Fibroblast of the aortic adventitia (primary cell): ENCODE results near the gene PDXP. TPM values are rescaled to one million over a fixed set of nuclear protein-coding genes. Genes with fewer than 3 reads are reported as not detected.

Source experiments
- DNase-seq: peaks from one replicate; pipeline ENCODE4 v3.0.0-alpha.2; 2010; ENCODE audit warnings: low read depth
- H3K4me3 ChIP-seq: 2 replicates; pipeline ENCODE4 v1.5.1; 2011; ENCODE audit warnings: low read depth, mild to moderate bottlenecking, control low read depth, low read length, moderate library complexity
- total RNA-seq: library from RNA; depleted of rRNA; stranded (reverse); fragments of >200 nt; gene quantifications from 2 replicates; pipeline ENCODE4 v1.2.3, GENCODE V29; 2012; ENCODE audit warnings: low replicate concordance
- TF ChIP-seq, protein P1 (sequence below): IDR thresholded peaks from 2 replicates; pipeline ENCODE4 v1.5.1; 2011; ENCODE audit warnings: mild to moderate bottlenecking, low read length, control low read depth, inconsistent platforms; ENCODE audit not compliant: insufficient read depth

The PDXP gene
- total RNA-seq, 1 donor = 7.4 TPM

DNA sequence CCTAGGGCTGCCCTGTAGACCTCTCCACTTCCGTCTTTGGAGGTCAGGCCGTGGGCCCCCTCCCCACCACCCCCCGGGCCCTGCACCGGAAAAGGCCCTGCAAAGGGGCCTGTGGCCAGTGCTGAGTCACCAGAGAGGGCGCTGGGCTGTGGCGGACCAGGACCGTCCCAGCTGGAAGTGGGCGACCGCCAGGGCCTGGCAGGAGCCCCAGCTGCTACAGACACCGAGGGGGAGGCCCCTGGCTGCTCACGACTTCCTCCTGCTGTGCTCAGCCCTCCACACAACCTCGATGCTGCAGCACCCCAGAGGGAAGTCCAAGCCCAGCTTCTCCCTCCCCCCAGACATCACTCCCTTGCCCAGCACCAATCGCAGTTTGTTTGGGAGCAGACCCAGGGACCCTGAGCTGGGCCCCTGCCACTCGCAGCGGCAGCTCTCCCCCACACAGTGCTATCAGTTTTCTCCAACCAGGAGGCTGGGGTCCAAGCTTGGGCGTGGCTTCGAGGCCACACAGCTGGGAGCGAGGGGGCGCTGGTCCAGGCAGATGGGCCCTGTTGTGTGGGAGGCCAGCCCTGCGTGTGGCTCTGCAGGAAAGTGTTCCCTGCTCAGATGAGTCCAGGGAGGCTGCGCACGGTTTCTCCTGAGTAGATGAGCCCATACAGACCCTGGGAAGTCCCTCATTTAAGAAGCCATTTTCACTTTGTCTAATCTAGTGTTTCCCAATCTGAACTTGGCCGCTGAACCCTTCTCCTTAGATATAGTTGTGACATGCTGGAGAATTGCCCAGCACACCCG, 24.7 kb upstream of the PDXP start:
- peak overlapping the region; percentile 37 for H3K4me3 ChIP-seq
- DNase-seq = peak; percentile 91
- TF ChIP-seq, protein P1, sequence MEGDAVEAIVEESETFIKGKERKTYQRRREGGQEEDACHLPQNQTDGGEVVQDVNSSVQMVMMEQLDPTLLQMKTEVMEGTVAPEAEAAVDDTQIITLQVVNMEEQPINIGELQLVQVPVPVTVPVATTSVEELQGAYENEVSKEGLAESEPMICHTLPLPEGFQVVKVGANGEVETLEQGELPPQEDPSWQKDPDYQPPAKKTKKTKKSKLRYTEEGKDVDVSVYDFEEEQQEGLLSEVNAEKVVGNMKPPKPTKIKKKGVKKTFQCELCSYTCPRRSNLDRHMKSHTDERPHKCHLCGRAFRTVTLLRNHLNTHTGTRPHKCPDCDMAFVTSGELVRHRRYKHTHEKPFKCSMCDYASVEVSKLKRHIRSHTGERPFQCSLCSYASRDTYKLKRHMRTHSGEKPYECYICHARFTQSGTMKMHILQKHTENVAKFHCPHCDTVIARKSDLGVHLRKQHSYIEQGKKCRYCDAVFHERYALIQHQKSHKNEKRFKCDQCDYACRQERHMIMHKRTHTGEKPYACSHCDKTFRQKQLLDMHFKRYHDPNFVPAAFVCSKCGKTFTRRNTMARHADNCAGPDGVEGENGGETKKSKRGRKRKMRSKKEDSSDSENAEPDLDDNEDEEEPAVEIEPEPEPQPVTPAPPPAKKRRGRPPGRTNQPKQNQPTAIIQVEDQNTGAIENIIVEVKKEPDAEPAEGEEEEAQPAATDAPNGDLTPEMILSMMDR = peak; percentile 36

DNA sequence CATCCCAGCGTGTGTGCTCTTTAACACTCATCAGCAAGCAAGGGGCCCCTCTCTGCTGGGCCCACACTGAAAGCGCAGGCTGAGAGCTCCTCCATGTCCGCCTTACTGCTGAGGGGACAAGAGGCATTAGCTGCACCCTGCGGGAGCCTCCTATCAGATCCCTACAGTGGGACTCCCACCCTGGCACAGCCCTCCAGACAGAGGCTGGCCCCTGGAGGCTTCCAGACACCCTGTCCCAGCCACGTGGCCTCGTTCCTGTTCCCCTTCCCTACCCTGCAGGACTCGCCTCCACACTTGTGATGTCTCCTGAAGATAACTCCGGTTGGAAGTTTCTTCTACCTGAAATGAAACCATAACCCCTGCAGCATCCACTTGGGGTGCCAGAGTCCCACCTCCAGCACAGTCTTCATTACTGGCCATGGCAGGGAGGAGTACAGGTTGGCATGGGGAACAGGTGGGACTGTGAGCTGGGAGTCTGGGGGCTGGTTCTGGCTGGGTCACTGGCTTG, 24.1 kb upstream of the PDXP start:
- peak overlapping the region; percentile 25 for H3K4me3 ChIP-seq
- TF ChIP-seq, protein P1 = peak; percentile 14
- DNase-seq = peak; percentile 11

DNA sequence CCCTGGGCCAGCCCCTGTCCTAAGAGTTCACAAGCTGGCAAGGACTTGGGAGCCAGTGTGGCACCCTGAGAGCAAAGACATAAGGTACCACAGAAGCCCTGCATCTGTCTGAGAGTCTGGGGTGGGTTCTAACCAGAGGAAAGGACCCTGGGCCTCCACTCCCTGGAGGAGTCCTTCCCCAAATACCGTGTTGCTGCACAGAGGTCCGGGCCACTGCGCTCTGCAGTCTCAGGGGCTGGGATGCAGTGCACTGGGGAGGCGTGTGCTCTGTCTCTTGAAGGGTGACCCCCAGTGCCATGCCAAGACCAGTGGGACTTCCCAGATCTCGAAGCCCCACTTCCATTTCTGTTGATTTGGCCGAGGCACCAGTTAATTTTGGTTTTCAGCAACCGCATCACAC, 23.4 kb upstream of the PDXP start:
- TF ChIP-seq, protein P1 = no peak
- no peak for DNase-seq

DNA sequence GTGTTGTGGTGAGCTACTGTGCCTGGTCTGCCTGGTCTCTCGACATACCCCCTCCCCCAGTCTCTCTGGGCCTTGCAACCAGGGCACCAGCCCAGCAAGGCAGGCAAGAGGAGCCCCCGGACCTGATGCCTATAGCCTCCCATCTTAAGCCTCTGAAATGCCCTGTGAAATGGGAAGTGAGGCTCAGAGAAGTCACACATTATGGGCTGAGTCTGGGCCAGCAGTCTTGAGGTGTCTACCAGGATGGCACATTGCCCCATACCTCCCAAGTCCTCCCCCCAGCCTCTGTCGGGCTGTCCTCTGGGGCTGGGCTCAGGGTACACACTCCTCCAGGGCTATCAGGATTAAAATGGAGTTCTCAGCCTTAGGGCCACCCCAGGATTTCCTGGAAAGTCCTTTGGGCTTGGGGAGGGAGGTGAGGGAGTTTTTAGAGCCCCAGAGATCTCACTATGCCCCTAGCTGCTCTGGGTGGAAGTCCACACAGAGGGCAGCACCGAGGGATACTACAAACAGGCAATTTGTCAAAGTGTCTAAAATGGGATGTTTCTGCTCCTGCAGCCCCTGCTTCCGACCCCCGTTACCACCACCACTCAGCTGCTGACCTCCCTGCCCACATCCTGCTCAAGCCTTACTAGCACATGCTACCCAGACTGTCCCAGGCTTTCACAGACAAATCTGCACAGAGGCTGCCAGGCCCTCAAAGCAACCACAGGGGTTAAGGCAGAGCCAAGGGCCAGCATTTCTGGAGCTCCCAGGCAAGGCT, 22.2 kb upstream of the PDXP start:
- H3K4me3 ChIP-seq = no peak overlapping the region
- DNase-seq = peak; percentile 58
- TF ChIP-seq, protein P1 = peak; percentile 44

More for the DNA sequence above, 23.4 kb upstream of the PDXP start:
- no peak overlapping the region for H3K4me3 ChIP-seq

DNA sequence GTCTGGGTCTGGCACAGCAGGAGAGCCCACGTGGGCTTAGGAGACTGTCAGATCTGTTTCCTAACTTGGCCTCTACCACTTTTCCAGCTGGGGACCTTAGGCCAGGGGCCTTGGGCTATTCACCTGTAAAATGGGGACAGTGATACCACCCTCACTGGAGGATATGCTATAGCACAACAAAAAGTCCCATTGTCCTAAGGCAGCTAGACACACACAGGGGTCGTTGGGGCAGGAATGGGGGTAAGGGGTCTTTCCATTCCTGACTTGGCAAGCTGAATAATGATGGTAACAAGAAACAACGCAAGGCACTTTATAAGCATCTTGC, 21.6 kb upstream of the PDXP start:
- DNase-seq = no peak
- TF ChIP-seq, protein P1 = no peak
- H3K4me3 ChIP-seq = no peak overlapping the region

DNA sequence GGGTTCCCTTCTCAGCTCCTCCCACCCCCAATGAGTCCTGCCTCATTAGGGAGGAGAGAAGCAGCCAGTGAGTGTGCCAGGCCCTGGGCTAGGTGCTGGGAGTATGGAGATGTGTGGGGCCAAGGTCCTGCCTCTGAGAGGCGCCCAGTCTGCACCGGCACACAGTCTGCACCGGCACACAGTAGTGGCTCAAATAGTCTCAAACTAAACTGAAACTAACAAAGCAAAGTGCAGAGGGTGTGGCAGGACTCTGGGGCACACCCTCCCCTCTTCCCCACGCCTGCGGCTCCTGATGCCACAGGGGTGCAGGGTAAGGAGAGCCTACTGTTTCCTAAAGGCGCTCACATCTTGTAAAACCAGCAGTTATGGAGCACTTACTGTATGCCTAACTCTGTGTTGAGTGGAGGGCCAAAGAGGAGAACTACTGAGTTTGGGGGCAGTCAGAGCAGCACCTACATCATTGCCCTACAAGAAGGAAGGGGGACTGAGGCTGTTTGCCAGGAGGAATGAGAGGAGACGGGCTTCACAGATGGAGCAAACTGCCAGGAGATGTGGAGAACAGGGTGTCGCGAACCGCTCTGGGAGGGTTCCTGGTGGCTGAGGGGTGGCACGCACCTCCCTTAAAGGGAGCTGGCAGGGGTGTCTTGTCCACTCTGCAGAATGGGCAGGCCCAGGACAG, 20.0 kb upstream of the PDXP start:
- DNase-seq = no peak
- TF ChIP-seq, protein P1 = no peak
- H3K4me3 ChIP-seq = peak overlapping the region; percentile 5
